H4 (cell line): ENCODE measurements around the gene CMPK2. TPM values are rescaled to one million over a fixed set of nuclear protein-coding genes. Genes with fewer than 3 reads are reported as not detected.

ENCODE experiments used
- DNase-seq: peaks from one replicate; pipeline ENCODE4 v3.0.0-alpha.2; 2015; ENCODE audit warnings: low spot score
- total RNA-seq: library from RNA; depleted of rRNA; stranded (reverse); fragments of >200 nt; shearing (Covaris generic); gene quantifications from 2 replicates; pipeline ENCODE4 v1.2.3, GENCODE V29; 2014; rRNA removed

Gene CMPK2
- total RNA-seq, 1 experiment from 2014 or later, result 4.8 TPM

DNA sequence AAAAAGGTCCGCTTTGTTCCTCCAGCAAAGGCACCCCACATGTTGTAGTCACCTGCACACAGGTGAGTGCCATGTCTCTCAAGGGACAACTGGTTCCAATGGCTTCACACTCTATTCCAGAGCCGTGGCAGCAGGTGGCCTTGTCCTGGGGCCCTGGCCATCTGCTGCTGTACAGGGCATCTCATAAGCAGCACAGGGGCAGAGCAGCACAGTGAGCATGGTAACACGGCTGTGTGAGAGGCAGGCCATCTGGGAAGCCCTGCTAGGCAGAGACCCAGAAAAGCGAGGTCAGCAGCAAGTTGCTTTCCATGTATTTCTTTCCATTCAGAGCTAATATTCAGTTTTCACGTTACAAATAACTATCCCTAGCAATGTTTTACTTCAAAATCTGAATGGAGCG is 54.7 kb downstream of the CMPK2 start:
- DNase-seq, result no peak

DNA sequence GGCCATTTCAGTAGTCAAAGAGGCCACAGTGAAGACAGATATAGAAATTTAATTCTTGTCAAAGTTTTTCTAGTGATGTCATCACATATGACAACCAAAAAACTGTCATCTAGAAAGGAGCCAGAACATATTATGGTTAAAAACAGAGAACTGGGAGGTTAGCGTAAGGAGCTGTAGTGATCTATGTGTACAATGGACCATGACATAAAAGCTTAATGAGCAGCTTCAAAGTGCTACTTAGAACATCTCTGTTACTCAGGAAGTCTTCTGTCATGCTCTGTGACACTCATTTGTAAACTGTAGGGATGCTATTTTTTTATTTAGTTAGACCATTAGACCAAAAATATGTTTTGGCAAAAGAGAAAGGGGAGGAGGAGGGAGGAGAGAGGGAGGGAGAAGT is 57.3 kb downstream of the CMPK2 start:
- no peak for DNase-seq

DNA sequence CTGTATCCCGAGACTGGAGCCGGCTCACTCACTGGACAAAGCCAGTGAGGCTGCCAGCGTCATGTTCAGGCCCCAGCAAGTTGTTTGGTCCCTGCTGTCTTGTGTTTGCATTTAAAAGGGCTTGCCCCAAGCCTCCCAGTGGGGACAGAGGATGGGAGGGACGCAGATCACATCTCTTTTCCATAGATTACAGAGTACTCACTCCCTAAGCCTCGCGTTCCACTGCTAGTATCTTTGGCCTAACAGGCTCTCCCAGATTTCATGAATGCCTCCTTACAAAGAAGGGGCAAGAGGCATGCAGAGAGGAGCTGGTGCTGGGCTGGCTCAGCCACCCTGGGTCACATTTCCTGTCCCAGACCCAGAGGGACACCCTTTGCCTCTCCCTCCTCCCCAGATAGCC is 59.1 kb downstream of the CMPK2 start:
- no peak for DNase-seq

DNA sequence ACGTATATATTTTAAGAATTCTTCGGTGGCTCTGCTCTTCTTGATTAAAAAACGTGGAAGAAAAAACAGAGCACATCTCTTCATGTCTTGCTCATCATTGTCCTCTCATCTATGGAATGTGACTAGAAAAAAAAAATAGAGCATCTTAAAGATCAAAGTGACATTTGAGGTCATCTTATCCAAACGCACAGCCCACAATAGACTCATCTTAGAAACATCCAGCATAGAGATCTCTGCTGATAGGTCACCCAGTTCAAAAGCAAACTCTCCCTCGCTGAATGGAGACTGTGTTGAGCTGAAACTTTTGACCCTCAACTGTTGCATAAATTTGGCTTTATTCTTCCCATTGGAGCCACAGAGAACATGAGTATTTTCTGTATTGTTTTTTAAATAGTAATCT is 65.2 kb downstream of the CMPK2 start:
- no peak for DNase-seq

Other genes with a start within 250 kb of the CMPK2 start
- 1.2 and 1.7 TPM in 2 replicates for gene RSAD2, start 11.9 kb upstream of the CMPK2 start, total RNA-seq
- gene RNF144A, start 51.5 kb upstream of the CMPK2 start, total RNA-seq, result 6.5 and 8.3 TPM in 2 replicates